HuH-7 (cell line): ENCODE data around the gene TMEM184B.

Experiments
- DNase-seq: peaks from one replicate; pipeline ENCODE4 v3.0.0; 2011; ENCODE audit warnings: low spot score

TMEM184B gene

DNA sequence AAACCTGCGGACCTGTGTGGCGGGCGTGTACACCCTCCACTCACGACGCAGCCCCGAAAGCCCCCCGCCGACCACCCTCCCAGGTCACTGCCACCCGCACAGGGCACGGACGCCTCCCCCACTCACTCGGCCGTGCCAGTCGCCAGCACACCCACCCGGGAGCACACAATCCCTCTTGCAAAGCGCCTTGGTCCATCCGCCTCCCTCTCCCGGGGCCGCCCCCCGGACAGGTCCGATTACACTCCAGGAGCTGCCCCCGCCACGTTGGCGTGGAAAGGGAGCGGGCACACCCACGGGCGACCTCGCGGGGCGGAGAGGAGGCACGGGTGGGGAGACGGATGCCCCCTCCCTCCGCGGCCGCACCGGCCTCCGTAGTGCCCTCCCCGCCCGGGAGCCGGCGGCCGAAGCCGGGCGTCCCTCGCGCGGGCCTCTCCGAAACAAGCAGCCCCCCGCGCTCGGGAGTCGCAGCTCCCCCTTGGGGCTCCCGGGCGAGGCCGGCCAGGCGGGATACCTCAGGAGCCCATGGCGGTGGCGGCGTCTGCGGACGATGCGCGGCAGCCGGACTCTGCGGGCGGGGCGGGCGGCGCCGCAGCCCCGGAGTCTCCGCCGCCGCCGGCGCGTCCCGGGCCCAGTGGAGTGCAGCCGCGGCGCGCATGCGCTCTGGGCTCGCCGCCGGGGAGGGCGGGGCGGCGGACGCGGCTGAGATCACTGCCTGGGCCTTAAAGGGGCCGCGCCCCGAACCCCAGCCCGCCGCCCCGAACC, at the start of gene TMEM184B:
TSS of gene TMEM184B (minus strand) at position 638 of the 762 bp plus-strand sequence. CDS start 25,049 bp downstream, outside the sequence.
- peak; percentile 94 for DNase-seq

GRCh38 chr22:38320605-38321402, 48.0 kb upstream of the TMEM184B start:
- no peak for DNase-seq

- DNase-seq = no peak
Measured at GRCh38 chr22:38318792-38319773, 46.3 kb upstream of the TMEM184B start.

DNA sequence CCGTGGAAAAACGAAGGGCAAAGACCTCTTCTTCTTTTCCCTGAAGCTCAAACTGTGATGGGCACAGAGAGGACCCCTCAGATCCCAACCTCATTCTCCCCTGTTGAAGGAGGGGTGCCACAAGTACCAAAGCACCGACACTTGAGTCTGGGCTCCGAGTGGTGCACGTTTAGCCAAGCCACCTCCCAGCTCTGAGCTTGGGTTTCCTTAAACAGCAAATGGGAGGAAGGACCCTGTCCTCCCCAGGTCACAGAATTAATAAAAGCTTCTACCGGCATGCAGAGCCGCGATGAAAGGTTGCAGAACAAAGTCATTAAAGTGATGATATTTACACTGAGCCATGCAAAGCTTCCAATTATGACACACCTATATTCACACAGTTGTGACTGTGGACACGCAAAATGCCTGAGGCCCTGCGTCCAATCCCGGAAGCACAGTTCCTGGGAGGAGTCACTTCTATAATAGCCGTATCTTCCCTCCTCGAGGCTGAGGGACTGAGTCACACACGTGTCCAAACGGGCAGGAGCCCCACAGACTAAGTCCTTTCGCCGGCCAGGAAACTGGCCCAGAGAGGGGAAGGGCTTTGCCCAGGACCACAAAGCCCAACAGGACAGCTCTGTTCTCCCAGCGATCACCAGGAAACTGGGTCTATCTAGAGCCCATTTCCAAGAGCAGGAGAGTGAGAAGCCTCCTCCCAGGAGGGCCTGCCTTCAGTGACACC, 45.3 kb upstream of the TMEM184B start:
- peak; percentile 89 for DNase-seq

DNA sequence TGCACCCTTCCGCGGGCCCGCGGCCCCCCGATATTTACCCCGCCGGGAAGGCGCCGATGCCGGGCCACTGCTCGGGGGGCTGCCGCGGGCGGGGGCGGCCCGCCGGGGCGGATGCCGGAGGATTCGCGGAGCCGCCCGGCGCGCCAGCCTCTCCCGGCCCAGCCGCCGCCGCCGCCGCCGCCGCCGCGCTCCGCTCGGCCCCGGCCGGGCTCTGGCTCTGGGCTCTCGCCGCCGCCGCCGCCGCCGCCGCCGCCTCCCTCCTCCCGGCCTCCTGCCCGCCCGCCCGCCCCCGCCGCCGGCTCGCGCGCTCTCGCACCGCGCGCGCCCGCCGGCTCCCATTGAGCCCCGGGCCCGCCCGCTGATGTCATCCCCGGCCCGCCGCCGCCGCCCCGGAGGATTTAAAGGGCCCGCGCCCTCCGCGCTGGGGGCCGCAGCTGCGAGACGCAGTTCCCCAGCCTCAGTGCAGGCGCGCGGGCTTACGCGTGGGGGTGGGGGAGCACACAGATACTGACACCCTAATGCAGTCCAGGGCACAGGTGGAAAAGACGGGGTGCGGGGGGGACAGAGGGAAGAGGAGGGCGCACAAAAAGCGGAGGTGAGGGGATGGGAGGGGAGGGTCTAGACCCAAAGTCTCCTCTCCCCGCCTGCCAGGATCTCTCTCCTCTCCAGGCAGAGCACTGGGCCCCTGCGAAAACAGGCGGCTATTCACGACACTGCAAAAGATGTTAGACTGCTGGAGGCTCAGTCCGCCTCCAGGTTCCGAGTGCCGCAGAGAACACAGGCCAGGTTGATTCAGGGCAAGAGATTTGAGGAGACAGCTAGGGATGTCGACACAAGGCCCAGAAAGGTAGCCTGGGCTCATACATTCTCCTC, 44.5 kb upstream of the TMEM184B start, which contains the start of gene CSNK1E:
TSS of gene CSNK1E (minus strand) at position 312 of the 873 bp plus-strand sequence. CDS start 3,276 bp downstream, outside the sequence.
- DNase-seq = peak; percentile 85

DNA sequence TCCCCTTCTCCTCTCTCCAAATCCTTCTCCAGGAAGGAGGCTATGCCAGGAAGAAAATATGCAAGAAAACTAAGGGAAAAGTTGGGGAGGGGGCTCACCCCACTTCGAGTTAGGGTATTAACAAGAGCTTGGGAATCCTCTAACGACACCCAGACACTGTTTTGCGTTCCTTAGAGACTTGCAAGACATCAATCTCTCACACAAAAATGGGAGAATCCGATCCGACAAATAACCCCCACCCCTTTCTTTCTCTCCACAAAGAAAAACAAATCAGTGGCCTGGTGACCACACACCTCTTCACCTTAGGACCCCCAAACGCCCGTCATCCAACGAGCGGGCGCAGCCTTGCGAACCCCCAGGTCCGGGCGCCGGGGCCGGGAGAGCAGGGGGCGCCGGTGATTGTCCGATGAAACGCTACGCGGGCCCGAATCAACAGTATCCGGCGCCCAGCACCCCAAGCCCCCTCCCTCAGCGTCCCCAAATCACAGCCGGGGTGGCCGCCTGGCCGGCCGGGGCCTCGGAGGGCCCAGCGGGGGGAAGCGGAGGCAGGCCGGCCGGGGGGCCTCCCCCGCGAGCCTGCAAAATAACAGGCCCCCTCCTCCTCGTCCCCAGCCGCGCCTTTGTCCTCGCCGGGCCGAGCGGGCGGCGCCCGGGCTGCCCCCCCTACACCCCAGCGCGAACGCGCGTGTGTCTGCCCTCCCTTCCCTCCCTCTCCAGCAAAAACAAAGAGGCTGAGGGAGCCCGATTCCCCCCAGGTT, 43.7 kb upstream of the TMEM184B start:
- DNase-seq = peak; percentile 62

- DNase-seq = no peak
Measured at GRCh38 chr22:38315823-38316363, 43.1 kb upstream of the TMEM184B start.

DNA sequence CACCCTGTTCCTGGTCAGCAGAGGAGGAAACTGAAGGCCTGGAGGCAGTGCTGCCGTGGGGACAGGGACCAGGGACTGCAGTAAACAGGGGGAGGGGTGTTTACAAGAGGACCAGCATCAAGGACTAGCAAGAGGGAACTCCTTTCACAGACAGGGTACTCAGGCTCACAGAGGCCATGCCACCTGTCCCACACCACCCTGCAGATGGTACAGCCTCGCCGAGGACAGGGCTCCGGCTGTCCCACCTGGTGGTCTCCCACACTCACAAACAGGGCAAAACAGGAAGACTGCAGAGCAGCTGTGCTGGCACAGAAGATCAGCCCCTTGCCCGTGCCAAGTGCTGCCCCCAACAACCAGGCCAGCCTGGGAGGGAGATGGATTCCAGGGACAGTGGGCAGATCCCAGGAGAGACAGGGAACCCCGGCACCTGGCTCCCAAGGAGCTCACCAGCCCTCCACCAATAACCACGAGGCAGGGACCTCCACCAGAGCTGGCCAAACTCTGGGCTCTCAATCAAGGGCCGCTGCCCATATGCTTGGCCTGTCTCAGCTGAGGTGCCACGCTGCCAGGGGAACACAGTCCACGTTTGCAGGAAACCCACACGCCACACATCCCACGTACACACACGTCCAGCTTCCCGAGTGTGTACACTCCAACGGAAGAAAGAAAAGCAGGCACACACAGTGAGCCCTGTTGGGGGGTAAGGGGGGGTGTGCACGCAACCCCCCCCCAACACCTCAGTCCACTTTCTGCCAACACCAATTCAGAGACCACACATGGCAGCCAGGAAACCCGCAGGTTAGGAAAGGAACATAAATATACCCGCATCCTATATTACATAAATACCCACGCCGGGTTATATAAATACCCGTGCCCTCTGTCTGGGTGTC, 42.4 kb upstream of the TMEM184B start:
- no peak for DNase-seq

GRCh38 chr22:38314051-38314932, 41.5 kb upstream of the TMEM184B start:
- no peak for DNase-seq

DNA sequence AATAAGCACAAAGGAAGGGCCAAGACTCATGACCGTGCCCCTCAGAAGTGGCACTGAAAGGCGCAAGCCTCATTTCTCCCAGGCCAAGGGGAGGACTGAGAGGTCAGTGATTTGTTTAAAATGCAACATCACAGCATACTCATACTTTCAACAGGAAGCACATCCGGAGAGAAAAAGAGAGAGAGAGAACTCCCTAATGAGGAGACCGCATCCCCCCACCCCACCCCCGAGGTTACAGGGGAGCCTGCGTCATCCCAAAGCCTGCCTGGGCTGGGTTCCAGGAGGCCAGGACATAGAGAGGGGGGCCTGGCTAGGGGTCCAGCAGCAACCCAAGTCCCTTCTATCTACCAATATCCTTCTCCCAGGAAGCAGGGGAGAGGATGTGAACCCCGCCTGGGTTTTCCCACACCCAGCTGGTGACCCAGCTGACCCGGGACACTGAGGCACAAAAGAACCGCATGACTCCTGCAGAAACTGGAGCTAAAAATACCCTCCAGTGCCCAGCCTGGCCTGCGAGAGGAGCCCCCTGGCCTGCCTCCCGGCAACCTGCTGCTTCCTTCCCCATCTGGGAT, 40.7 kb upstream of the TMEM184B start:
- DNase-seq = no peak

DNA sequence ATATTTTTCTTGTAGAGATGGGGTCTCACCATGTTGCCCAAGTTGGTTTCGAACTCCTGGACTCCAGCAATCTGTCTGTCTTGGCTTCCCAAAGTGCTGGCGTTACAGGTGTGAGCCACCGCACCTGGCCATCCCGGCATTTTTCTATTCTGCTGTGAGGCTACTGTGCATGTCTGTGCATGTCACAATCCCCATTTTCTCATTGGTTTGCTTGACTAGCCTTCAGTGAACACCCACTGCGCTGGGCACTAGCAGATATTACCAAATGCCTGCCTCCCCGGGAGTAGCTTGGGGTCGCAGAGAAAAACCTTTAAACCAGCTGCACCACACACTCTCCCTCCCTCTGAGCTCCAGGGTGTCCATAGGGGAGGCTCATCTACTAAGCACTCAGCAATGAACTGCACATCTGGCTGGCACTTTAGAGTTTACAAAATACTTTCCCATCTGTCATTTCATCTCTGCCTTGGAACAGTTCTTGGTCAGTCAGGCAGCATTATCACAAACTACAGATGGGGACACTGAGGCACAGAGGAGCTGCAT, 39.5 kb upstream of the TMEM184B start:
- DNase-seq = no peak

DNA sequence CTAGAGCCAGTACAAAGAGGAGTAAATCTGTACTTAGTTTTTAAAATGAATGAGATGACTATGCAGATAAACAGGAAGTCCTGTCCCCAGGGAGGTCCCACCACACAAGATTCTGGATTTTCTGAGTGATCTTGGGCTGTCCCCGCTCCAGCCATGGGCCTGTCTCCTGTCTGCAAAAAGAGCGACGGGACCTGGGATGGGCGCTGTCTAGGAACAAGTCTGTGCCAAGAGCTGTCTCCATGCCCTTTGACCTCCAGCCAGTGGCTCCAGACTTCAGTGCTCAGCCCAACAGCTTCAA, 38.5 kb upstream of the TMEM184B start:
- no peak for DNase-seq

DNA sequence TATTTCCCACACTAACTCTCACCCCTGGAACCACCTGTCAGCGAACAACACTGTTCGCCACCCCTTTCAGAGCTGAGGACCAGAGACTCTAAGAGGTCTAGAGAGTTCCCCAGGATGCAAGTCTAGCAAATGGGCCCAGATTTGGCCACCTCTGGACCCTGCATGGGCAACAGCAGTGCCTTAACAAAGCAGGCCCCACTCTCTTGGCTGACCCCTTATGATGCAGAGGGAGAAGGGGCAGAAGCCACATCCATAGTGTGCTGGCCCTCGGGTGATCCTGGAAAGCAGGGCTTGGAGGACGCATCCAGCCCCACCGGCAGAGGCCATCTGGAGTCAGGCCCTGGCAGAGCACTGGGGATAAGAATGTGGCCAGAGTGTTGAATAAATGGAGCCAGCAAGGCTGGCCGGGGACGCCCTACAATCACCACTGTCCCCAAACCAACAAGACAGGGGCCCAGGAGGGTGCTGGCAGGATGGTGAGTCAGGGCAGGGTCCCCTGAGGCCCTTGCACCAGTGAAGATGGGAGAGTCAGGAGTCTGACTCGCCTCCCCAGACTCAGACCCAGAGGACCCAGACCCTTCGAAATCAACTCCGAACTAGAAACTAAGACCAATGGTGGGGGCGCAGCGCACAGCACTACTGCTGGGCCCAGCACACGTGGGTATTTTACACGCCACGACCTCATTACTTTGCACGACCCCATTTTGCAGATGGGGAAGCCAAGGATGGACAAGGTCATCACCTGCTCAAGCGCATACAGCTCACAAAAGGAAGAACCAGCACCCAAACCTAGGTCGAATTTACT, 37.9 kb upstream of the TMEM184B start:
- DNase-seq = no peak

DNA sequence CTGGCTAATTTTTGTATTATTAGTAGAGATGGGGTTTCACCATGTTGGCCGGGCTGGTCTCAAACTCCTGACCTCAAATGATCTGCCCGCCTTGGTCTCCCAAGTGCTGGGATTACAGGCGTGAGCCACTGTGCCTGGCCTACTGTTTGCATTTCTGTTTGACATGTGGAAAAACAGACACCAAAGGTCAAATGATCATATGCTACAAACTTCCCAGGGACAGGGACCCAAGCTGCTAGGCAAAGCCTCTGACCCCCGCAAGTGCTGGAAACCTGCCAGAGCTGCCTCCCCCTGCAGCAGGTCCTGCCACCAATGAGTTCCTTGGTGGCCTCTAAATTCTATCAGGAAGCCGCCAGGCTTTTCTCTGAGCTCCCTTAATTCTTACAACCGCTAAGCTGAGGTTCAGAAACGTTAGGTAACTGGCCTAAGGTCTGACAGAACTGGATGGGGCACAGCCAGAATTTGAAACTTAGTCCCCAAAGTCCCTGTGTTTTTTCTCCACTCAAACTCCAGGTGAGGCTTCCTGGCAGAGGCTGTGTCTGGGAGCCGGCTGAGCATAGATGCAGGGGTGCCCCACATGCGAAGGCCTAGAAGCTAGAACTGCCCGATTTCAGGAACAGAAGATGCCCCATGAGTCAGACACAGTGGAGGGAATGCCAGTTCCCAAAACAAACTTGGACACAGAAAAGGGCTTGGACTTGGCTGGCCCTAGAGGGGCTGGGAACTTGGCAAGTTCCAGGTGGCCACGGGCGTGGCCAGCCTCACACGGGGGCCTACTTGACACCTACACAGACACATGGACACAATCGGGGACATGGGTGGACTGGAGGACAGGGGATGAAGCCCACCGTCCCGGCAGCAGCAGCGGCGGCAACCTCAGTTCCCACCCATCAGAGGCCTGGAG, 37.1 kb upstream of the TMEM184B start:
- DNase-seq = peak; percentile 51
